Measurements from ENCODE around the gene NOS1AP. TPM values are rescaled to one million over a fixed set of nuclear protein-coding genes. Genes with fewer than 3 reads are reported as not detected.

The NOS1AP gene
- total RNA-seq, 1 experiment from 2014 or later: 5.3 TPM

DNA sequence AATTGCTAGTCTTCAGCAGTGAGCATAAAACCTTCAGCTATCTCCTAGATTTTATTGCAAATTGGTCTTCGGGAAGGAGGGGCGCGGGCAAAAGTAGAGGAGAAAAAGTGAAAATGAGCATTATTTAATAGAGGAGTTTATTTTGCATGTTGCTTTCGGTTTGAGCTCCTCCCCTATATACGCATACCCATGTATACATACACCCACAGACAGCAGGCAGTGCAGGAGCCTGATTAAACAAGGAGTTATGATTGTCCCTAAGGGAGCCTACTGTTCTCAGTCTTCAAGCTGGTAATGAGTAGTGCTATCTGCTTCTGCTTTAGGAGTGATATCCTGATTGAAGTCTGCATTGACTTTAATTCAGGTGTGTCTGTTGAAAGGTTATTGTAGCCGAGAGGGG, 173.3 kb downstream of the NOS1AP start:
- ChIA-PET CTCF (no interaction called here), RAD21 (ENCODE audit: low non-redundant PET in 1 of 2, low total read pairs in 2 of 2, uncharacterized antibody in 2 of 2, unreplicated experiment in 2 of 2) (no interaction called here), POLR2A (no interaction called here)
- no TSS peak for BruUV-seq (replicated peaks)
- Histone ChIP-seq H3K9me2 (ENCODE audit: insufficient read depth) (no peaks in the 10 kb centered on the region), H3K4me2 (ENCODE audit: low read length) (no peak overlapping the region), H4K20me1 (ENCODE audit: insufficient read depth) (no peaks in the 10 kb centered on the region), H3K4me1 (ENCODE audit: control insufficient read depth in 1 of 2, insufficient read depth in 2 of 2, low read length in 2 of 2) (peaks cover 0 to 5% of the 10 kb centered on the region in 2 experiments; a peak in 2 of 4 replicates), H3K79me2 (ENCODE audit: insufficient read depth, low read length) (no peaks in the 10 kb centered on the region), H3K9me3 (ENCODE audit: control insufficient read depth in 1 of 2, insufficient read depth in 1 of 2, low read depth in 1 of 2, low read length in 2 of 2) (no peaks in the 10 kb centered on the region), H3K9ac (ENCODE audit: low read length) (no peak overlapping the region), H3K27me3 (ENCODE audit: insufficient read depth, low read length) (no peaks in the 10 kb centered on the region), H3K4me3 (replicated peaks in 1 of 2; ENCODE audit: low read depth in 1 of 2, low read length in 2 of 2) (no peak overlapping the region), H2AFZ (ENCODE audit: low read depth, low read length, poor library complexity, severe bottlenecking) (no peak overlapping the region), H3K36me3 (ENCODE audit: control insufficient read depth in 1 of 2, insufficient read depth in 2 of 2, low read length in 2 of 2) (no peaks in the 10 kb centered on the region), H3K27ac (ENCODE audit: low read depth, low read length) (no peak overlapping the region)
- DNase-seq (ENCODE audit: low read depth, low spot score) (no peak), ATAC-seq (no peak)
- no peak for TF ChIP-seq SIN3A (IDR thresholded peaks at IDR 0.05; ENCODE audit: low read depth)
- TF ChIP-seq FOSL1 (IDR thresholded peaks at IDR 0.05; ENCODE audit: low read depth): no peak
- intact Hi-C loops (cut with micrococcal nuclease): loop anchor here (10.0 kb wide), 1 partner anchor 152 kb away; no protein-coding TSS in a partner anchor

DNA sequence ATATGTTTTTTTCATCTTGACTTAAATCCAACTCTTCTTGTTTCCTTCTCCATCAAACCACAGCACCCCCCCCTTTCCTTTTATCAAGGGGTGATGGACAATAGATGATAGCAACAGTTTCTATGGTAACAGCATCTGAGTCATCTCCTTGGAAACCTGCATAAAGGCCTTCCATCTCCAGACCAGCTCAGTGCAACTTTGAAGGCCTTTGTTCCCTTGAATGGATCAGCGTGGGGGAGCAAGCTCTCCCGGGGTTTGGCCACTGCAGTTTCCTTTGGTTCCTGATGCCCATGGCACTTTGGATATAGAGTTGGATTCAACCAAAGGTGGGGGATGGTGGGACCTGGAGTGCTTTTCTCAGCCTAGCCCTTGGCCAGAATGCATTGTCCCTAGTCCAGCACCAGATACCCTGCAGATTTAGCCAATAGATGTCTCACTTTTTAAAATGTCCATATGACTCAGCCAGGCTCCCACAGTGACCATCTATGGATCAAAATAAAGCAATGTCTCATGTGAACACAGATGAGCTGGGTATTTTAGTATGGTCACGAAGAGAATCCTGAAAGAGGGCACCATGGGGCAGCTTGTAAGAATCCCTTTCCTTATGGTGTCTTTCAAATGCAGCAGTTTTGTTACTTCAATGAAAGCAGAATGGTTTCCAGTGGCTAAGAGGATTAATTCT, 179.5 kb downstream of the NOS1AP start:
- ATAC-seq: no peak
- intact Hi-C loops (cut with micrococcal nuclease): loop anchor here (10.0 kb wide), 1 partner anchor 146 kb away; no protein-coding TSS in a partner anchor

More for the DNA sequence above, 179.5 kb downstream of the NOS1AP start:
- Histone ChIP-seq H3K9me3 (ENCODE audit: control insufficient read depth in 1 of 2, insufficient read depth in 1 of 2, low read depth in 1 of 2, low read length in 2 of 2) (no peaks in the 10 kb centered on the region), H3K4me3 (replicated peaks in 1 of 2; ENCODE audit: low read depth in 1 of 2, low read length in 2 of 2) (no peak overlapping the region), H3K36me3 (ENCODE audit: control insufficient read depth in 1 of 2, insufficient read depth in 2 of 2, low read length in 2 of 2) (no peaks in the 10 kb centered on the region), H3K4me2 (ENCODE audit: low read length) (no peak overlapping the region), H3K9me2 (ENCODE audit: insufficient read depth) (no peaks in the 10 kb centered on the region), H3K4me1 (ENCODE audit: control insufficient read depth in 1 of 2, insufficient read depth in 2 of 2, low read length in 2 of 2) (no peaks in the 10 kb centered on the region), H3K9ac (ENCODE audit: low read length) (no peak overlapping the region), H2AFZ (ENCODE audit: low read depth, low read length, poor library complexity, severe bottlenecking) (no peak overlapping the region), H3K27ac (ENCODE audit: low read depth, low read length) (no peak overlapping the region), H3K27me3 (ENCODE audit: insufficient read depth, low read length) (no peaks in the 10 kb centered on the region), H4K20me1 (ENCODE audit: insufficient read depth) (no peaks in the 10 kb centered on the region), H3K79me2 (ENCODE audit: insufficient read depth, low read length) (no peaks in the 10 kb centered on the region)
- RAD21 ChIA-PET (ENCODE audit: low non-redundant PET in 1 of 2, low total read pairs in 2 of 2, uncharacterized antibody in 2 of 2, unreplicated experiment in 2 of 2): no interaction called here
- TF ChIP-seq ZFX (IDR thresholded peaks at IDR 0.05) (no peak), EZH2 (IDR thresholded peaks at IDR 0.05) (no peak), FOSL1 (IDR thresholded peaks at IDR 0.05; ENCODE audit: low read depth) (no peak), POLR2A (IDR thresholded peaks at IDR 0.05; ENCODE audit: borderline replicate concordance, extremely low read depth, insufficient read depth, insufficient read length) (no peak), EZH2phosphoT487 (IDR thresholded peaks at IDR 0.05; ENCODE audit: borderline replicate concordance) (no peak), JUND (IDR thresholded peaks at IDR 0.05) (no peak)
- TF ChIP-seq, protein P1, sequence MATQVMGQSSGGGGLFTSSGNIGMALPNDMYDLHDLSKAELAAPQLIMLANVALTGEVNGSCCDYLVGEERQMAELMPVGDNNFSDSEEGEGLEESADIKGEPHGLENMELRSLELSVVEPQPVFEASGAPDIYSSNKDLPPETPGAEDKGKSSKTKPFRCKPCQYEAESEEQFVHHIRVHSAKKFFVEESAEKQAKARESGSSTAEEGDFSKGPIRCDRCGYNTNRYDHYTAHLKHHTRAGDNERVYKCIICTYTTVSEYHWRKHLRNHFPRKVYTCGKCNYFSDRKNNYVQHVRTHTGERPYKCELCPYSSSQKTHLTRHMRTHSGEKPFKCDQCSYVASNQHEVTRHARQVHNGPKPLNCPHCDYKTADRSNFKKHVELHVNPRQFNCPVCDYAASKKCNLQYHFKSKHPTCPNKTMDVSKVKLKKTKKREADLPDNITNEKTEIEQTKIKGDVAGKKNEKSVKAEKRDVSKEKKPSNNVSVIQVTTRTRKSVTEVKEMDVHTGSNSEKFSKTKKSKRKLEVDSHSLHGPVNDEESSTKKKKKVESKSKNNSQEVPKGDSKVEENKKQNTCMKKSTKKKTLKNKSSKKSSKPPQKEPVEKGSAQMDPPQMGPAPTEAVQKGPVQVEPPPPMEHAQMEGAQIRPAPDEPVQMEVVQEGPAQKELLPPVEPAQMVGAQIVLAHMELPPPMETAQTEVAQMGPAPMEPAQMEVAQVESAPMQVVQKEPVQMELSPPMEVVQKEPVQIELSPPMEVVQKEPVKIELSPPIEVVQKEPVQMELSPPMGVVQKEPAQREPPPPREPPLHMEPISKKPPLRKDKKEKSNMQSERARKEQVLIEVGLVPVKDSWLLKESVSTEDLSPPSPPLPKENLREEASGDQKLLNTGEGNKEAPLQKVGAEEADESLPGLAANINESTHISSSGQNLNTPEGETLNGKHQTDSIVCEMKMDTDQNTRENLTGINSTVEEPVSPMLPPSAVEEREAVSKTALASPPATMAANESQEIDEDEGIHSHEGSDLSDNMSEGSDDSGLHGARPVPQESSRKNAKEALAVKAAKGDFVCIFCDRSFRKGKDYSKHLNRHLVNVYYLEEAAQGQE (IDR thresholded peaks at IDR 0.05; ENCODE audit: low read depth): no peak
- POLR2A ChIA-PET: no interaction called here
- BruUV-seq (replicated peaks): no TSS peak
- no peak for DNase-seq (ENCODE audit: low read depth, low spot score)
- CTCF ChIA-PET: no interaction called here
